ENCODE data around the gene SYF2.
"Not testable (repeated sequence)": the region's sequence is repeated elsewhere in the genome, so short reads cannot be mapped to it uniquely, and the experiment has no call there.

SYF2 gene

DNA sequence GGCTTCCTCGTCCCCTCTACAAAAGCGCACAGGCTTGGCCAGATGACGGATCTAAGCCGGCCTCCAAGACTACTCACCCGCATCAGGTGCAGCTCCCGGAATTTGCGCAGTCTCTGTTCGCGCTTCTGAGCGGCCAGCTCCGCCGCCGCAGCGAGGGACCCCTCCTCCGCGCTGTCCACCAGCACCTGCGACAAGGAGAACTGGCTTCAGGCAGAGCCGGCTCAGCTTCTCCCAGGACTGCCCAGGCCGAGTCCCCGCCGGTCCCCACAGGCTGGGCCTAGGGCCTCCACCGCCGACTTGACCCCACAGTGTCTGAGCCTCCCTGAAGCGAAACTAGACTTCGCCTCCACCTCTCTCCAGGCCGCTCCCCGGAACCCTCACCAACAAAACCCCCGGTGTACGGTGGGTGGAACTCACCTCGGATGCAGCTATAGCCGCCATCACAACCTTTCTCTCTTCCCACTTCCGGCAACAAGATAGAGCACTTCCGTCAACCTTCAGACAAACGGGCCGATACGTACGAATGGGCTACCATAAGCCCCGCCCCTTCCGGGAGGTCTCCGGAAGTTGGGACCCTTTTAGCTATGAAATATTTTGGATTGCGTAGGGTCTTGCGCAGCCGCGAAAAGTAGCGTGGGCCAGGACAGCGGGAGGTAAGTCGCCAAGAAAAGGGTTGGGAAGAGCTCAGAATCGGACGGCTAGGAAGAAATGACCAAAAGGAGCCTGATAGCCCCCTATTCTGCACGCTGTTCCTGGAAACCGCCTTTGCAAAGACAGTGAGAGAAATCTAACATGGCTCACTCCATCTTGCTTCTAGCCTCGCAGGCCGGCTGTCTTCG, at the start of gene SYF2:
Gene SYF2, minus strand, starts transcription at position 476 of the 839 bp plus-strand sequence. Its CDS starts 35 bp downstream, at position 441.
- peak; percentile 89 to 95 (median 93) for DNase-seq

DNA sequence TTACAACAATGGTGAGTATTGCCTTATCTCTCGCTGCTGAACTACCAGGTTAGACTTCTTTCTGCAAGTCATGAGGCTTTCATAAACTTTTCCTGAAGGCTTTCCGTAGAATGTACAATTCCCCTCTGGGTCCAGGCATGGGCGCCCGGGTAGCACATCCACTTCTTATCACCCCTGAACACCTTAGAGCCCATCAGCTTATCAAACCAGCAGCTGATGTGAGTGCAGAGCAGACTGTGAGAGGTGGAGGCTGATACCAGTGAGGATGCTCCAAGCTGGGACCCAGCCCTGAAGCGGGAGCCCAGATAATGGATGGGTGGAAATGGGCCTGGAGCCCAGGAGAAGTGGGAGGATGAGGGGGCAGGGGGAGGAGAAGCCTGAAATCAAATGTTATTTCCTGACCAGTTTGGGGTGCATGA, 47.4 kb upstream of the SYF2 start:
- DNase-seq = not testable (repeated sequence)

DNA sequence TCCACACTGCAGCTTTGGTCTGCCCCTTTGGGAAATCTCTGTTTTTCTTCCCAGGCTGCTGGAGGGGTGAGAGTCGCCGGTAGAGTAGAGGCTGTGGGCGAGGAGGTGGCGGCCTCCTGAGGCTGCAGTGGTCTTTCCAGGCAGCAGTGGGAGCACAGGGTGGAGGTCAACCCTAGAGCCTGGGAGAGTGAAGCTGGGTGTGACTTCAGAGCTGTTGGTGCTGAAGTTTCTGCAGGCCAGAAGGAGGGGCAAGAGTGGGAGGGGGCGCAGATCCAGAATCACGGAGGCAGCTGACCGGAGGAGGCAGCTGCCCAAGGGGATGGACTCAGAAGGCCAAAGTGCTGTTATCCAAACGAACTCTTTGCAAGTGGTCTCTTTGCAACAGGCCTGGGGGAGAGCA, 46.5 kb upstream of the SYF2 start:
- not testable (repeated sequence) for DNase-seq

DNA sequence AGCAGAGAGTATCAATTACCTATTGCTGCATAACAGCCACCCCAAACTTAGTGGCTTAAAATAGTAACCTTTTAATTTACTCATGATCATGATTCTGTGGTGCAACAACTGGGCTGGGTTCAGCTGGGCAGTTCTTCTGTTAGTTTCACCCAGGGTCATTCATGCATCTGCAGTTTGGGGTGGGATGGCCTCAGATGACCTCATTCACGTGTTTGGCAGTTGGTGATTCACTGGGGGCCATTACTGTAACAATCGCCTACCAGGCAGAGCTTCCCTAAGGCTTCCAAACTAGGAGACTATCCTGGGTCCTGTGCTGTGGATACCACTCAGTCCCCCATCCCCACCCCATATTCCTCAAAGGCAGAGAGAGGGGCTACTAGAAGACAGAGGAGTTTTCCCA, 46.1 kb upstream of the SYF2 start:
- DNase-seq = not testable (repeated sequence)

DNA sequence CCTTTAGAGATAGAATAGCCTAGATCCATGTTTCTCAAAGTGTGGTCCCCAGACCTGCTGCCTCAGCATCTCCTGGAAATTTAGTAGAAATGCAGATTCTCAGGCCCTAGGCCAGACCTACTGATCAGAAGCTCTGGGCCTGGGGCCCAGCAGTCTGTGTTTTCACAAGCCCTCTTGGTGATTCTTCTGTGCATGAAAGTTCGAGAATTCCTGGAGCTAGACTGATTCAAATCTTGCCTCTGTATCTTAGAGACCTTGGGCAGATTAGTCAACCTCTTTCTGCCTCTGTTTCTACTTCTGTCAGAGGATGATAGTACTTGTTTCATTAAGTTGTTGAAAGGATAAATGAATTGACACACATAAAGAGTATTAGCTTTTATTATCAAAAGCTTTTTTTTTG, 45.0 kb upstream of the SYF2 start:
- not testable (repeated sequence) for DNase-seq

DNA sequence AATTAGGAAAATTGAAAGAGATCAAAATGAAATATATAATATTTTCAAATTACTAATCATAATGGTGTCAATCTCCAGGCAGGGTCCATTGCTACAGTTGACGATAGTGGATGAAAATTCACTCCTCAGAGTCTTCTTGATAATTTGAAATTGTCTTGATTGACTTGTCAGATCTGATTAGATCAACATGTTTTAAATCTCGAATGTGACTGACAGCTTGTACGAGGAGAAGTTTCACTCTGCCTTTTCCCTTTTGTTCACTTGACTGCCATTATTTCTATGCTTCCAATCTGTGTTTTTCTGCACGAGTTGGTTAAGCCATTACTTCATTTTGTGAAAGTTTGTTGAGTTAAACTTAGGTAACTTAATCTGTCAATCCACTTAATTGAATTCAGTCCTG, 43.3 kb upstream of the SYF2 start:
- not testable (repeated sequence) for DNase-seq

DNA sequence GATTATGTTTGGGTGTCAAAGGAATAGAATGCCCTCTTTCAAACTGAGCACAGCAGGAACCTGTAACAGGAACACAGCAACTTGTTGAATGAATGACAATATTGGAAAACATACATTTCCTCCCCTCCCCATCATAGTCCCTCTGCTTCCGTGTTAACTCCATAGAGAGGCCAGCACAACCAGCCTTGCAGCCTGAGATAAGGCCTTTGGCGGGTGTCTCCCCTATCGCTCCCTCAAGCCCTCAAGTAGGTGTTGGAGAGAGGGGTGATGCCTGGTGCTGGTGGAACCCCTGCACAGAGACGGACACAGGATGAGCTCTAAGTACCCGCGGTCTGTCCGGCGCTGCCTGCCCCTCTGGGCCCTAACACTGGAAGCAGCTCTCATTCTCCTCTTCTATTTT, 39.9 kb upstream of the SYF2 start, which contains the start of gene RHD:
Gene RHD, plus strand, starts transcription at position 272 of the 400 bp plus-strand sequence. Its CDS starts 39 bp downstream, at position 311.
- DNase-seq = not testable (repeated sequence)

DNA sequence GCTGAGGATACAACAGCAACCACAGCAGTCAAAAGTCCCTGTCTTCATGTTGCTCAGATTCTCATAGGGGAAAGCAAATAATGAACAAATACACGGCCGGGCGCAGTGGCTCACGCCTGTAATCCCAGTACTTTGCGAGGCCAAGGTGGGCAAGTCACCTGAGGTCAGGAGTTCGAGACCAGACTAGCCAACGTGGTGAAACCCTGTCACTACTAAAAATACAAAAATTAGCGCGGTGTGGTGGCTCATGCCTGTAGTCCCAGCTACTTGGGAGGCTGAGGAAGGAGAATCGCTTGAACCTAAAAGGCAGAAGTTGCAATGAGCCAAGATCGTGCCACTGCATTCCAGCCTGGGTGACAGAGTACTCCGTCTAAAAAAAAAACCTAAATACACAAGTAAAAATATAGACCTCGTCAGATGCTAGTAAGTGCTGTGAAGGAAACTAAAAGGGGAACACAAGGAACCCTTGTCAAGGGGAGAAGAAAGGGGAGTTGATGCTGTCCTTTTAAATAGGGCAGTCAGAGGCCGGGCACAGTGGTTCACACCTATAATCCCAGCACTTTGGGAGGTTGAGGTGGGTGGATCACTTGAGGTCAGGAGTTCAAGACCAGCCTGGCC, 36.0 kb upstream of the SYF2 start:
- DNase-seq = not testable (repeated sequence)

DNA sequence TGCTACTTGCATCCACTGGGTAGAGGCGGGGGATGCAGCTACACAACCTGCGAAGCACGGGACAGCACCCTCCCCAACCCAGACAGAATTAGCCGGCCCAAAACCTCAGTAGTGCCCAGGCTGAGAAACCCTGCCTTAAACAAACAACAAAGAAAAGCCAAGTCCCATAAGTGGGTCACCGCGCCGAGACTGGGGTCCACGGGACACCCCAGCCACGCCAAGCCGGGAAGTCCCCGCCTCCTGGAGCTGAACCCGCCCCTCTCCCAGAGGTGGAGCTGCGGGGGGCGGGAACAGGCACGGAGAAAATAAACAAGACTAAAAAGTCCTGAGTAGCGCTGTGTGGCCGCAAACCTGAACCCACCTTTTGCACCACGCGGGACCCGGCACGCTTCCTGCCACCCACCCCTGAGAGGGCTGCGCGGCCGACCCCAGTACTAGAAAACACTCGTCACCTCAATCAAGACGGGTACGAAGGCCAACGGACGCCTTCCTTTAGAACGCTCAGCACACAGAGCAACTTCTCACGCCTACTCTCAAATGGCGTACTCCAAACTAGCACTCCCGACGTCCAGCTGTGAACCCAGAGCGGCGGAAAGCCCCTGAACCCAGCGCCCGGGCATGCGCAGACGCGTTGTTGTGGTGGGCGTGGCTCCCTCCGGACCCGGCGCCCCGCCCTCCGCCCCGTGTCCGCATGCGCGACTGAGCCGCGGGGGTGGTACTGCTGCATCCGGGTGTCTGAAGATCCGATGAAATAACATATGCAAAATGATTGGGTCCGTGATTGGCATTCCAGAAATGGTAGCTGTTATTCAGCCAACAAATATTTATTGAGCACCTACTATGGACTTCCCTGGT, 35.2 kb upstream of the SYF2 start:
- DNase-seq = peak; percentile 63 to 89 (median 84)

DNA sequence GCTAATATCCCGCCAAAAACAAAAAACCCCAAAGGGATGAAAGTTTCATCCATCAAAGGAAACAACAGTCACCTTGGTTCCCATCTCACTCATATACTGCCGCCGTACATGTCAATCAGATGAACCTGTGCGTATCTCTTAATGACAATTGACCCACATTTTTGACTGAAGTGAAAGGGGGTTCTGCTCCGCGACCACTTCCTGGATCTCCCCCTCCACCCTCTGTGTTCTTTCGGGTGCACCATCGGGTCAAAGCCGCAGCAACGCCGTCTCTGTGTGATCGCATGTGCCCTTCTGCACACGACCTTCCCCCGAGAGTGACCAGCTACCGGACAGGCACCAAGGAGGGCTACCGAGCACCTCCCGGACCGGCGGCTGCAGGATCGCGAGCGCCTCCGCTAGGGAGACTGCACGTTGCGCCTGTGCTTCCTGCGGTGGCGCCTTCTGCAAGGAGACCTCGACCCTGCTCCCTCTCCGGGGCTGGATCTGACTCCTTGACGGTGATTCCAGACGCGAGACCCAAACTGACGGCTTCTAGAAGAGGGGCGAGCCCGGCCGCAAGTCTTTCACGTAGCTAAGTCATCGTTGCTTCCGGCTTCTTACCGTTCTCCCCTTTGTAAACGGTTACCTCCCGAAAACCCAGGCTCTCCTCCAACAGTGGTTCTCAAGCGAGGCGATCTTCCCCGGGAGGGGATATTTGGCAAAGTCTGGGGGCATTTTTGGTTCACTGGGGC, 34.4 kb upstream of the SYF2 start:
- DNase-seq = peak in 2 of 3 experiments; percentile 9 to 50

DNA sequence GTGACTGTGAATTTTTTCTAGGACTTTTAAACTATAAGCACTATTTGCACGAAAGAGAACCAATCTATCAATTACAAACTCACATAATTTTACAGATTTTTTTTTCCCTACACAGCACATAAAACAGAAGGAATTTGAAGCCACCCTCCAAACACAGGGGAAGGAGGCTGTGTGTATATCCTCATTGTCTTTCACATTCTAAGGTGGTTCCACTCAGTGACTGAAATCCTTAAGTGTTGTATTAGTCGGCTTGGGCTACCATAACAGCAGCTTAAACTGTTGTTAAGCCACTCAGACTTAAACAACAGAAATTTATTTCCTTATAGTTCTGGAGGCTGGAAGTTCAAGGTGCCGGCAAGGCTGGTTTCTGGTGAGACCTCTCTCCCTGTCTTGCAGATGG, 28.0 kb upstream of the SYF2 start:
- not testable (repeated sequence) for DNase-seq

DNA sequence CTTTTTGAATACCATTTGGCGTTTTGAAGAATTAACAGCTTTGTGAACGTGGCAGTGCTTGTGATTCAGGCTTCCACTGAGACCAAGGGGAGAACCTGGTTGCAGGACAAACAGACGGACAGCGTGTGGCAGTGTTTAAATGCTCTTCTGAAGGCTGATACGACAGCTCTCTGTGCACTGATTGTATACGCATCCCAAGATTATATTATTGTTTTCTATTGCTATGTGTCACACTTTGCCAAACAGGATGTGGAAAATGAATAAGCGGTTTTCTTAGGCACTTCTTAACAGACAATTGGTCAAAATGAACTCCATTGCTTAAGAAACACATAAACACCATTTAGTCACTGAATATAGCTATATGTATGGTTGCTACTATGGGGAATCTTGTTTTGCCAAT, 27.5 kb upstream of the SYF2 start:
- DNase-seq = not testable (repeated sequence)

DNA sequence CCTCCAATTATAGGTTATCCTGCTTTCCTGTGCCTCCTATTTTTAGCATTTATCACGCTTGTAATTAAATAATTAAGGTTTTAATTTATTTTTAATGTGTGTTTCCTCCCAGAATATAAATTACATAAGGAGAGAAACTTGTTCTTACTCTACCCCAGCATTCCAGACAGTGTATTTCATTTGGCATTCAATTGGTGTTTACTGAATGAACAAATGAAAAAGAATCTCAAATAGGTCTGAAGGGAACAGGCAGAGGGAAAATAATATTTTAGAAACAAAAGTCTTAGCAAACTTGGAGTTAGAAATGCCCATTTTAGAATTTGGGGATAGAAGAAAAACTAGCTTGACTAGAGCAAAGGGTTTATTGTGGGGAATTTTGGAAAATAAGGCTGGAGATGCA, 24.9 kb upstream of the SYF2 start:
- no peak for DNase-seq

DNA sequence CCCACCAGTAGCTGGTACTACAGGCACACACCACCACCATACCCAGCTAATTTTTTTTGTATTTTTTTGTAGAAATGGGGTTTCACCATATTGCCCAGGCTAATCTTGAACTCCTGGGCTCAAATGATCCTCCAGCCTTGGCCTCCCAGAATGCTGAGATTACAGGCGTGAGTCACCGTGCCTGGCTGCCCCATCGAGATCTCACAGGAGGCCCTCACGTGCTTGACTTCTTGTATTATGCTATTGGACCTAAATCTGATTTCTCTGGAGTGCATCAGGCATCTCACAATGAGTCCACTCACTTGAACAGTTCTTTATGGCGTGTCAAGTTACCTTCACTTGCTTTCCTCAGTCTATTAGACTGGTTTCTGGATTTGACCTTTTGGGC, 24.3 kb upstream of the SYF2 start:
- DNase-seq = peak in 1 of 3 experiments; percentile 32

DNA sequence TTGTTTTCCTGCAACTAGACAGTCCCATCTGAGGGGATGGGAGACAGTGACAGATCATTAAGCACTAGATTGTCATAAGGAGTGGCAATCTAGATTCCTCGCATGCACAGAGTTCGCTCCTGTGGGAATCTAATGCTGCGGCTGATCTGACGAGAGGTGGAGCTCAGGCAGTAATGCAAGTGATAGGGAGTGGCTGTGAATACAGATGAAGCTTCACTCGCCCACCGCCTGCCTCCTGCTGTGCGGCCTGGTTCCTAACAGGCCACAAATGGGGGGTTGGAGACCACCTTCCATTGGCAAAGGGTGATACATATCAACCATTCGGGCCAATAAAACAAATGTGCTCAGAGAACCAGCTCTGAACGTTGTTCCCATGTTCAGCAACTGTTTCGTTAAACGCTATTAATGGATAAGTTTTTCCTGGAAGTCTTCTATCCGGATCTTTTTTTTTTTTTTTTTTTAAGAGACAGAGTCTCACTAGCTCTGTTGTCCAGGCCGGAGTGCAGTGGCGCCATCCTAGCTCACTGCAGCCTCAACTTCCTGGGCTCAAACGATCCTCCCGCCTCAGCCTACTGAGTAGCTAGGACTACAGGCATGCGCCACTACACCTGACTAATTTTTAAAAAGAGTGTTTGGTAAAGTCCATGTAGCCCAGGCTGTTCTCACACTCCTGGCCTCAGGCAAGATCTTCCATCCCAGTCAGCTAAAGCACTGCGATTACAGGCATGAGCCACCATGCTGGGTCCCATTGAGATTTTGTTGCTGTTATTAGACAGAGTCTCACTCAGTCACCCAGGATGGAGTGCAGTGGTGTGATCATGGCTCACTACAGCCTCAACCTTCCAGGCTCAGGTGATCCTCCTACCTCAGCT, 23.6 kb upstream of the SYF2 start:
- DNase-seq = no peak

DNA sequence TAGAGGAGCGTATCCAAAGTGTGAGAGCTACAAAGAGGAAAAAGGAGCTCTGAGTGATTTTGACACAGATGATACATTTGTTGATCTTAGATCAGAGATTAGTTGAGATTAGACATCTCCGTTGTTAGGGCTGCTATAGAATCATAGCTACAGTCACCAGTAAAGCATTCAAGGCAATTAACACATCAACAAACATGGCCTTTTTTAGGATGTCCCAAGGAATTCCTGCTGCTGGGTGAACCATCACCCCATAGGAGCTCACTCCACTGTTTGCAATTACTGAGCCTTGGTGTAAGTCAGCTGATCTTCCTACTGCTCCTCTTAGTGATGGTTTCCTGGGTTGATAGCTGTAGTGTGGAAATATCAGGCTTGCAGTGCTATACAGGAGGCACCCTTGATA, 21.6 kb upstream of the SYF2 start:
- DNase-seq = no peak

DNA sequence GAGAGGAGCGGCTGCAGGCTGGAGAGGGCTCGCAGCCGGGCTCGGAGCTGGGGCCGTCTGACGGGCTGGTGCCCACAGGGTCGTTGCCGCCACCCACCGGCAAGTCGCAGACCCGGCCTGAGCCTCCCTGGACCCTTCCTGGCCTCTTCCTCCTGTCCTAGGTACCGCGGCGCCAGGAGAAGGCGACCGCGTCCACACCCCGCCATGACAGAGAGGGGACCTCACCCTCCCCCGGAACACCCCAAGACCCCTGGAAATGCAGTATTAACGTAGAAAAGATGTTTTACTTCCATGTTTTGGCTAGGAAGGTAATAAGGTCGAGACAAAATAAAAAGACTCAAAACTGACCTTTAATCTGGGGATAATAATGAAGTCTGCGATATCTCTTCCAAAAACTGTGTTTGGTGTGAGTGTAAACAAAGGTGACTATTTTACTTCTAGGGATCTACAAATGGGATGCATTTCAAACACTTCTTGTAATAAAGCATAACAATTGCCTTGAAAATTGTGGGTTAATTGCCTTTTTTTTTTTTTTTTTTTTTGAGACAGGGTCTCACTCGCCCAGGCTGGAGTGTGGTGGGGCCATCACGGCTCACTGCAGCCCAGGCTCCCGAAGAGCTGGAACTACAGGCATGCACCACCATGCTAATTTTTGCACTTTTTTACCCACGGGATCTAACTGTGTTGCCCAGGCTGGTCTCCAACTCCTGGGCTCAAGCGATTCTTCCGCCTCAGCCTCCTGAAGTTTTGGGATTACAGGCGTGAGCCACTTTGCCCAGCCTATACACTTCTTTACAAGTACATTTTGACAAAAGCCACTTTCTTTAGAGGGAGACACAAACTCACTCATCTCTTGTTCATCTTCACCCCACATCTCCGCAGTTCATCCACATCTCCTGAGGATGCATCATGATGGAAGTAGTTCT, 15.8 kb upstream of the SYF2 start:
- no peak for DNase-seq

DNA sequence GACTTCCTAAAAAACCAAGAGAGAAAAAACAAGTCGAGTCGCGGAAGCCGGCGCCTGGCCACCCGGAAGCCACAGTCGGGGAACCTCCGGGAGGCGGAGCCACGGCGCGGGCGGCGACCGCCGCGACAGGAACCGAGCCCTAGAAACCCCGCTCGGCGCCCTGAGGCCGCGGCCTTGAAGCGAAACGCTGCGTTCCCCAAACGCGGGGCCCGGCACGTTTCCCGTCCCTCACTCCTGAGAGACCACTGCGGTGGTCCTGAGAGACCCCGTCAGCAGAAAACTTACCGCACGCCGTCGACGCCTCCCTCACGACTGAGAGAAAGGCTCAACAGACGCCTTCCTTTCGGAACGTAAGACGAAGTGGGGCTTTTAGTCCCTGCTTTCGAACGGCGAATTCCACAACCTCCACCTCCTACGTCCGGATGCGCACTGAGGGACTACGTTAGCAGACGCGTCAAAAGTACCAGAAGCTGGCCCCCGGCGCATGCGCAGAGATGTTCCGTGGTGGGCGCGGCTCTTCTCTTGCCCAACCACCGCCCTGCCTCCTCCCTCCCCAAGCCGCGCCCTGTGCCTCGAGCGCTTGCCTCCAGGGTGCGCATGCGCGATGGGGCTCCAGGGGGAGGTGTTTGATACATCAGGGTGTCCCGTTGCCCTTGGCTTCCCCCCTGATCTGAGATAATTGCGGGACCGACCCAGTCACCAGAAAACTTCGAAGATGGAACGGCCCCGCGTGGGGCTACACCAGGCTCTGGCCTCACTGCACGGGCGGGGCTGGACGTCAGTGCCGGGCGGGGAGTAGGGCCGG, 14.9 kb upstream of the SYF2 start, which contains the start of gene RSRP1:
Gene RSRP1, minus strand, starts transcription at position 431 of the 805 bp plus-strand sequence. CDS start 491 bp downstream, outside the sequence.
- peak; percentile 98 to 99 (median 99) for DNase-seq

DNA sequence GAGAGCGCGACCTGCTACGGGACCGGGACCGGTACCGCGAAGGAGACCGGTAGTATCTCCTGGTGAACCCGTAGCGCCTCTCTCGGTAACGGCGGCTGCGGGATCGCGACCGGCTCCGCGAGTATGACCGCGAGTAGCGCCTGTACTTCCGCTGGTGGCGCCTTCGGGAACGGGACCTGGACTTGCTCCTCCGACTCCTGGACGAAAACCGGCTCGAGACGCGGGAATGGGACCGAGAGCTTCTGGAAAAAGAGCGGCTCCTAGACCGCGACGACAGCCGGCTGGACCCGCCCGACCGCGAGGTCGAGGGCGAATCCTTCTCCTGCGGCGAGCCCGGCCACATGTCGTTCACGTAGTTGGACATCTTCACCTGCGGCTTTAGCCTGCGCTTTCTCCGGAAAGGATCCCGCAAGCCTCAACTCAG, 14.3 kb upstream of the SYF2 start:
- DNase-seq = peak in 2 of 3 experiments; percentile 58 to 74

Measured in NCI-H1417 (cell line).